ENCODE data around the gene FCGR3A. TPM values are rescaled to one million over a fixed set of nuclear protein-coding genes. Genes with fewer than 3 reads are reported as not detected.
"Not testable (repeated sequence)": the region's sequence is repeated elsewhere in the genome, so short reads cannot be mapped to it uniquely, and the experiment has no call there.

The FCGR3A gene
- 10 to 100 TPM in 2 of 4 donors, 1 to 10 TPM in 2; 3.7 to 23.5 (median 10.8) TPM for total RNA-seq

GRCh38 chr1:161549652-161550051 lies at the start of gene FCGR3A:
Gene FCGR3A (minus strand): TSS chr1:161549818. CDS start chr1:161549736, 82 bp downstream.
- no peaks in the 10 kb centered on the region for H3K36me3 ChIP-seq
- H3K4me1 ChIP-seq, result no peaks in the 10 kb centered on the region
- H3K27me3 ChIP-seq, result peaks cover 5% of the 10 kb centered on the region
- no CpG with 5 or more reads among the region's 2 CpGs for WGBS, 2 donors (ENCODE audit: low coverage in 1 of 2)
- no peaks in the 10 kb centered on the region for H3K9me3 ChIP-seq
- peak within 1 kb of the TSS in 1 of 4 donors; percentile 4 for H3K27ac ChIP-seq
- ATAC-seq, result no peak
- no peak within 1 kb of the TSS for H3K4me3 ChIP-seq
- TF ChIP-seq CTCF (IDR thresholded peaks at IDR 0.05), result no peak
- TF ChIP-seq POLR2A (IDR thresholded peaks at IDR 0.05), result no peak
- no peak for TF ChIP-seq EP300 (IDR thresholded peaks at IDR 0.05)
- TF ChIP-seq POLR2AphosphoS5 (IDR thresholded peaks at IDR 0.05), result no peak

- H3K4me1 ChIP-seq, result peaks cover 0 to 14% (median 0%) of the 10 kb centered on the region in 3 donors
- not testable (repeated sequence) for H3K36me3 ChIP-seq, H3K27ac ChIP-seq, H3K4me3 ChIP-seq, ATAC-seq, H3K9me3 ChIP-seq, H3K27me3 ChIP-seq
- WGBS, 2 donors (ENCODE audit: low coverage in 1 of 2), result 71 to 93% methylated on average over 1 to 2 of the region's 3 CpGs
Measured at GRCh38 chr1:161597077-161597476, 47.5 kb upstream of the FCGR3A start.

GRCh38 chr1:161595583-161595982 lies 46.0 kb upstream of the FCGR3A start:
- Histone ChIP-seq H3K27ac (peak overlapping the region in 1 of 4 donors; percentile 66), H3K4me1 (peaks cover 0 to 14% (median 0%) of the 10 kb centered on the region in 3 donors)
- H3K36me3 ChIP-seq, H3K4me3 ChIP-seq, H3K9me3 ChIP-seq, H3K27me3 ChIP-seq, ATAC-seq: not testable (repeated sequence)
- WGBS, 2 donors (ENCODE audit: low coverage in 1 of 2), result 29% methylated on average over 1 of the region's 2 CpGs; no CpG with 5 or more reads in 1 of the 2 donors

GRCh38 chr1:161595173-161595572 lies 45.6 kb upstream of the FCGR3A start:
- not testable (repeated sequence) for H3K9me3 ChIP-seq, H3K36me3 ChIP-seq, H3K4me3 ChIP-seq, ATAC-seq, H3K27me3 ChIP-seq
- no CpG with 5 or more reads among the region's 2 CpGs for WGBS, 2 donors (ENCODE audit: low coverage in 1 of 2)
- Histone ChIP-seq H3K4me1 (peaks cover 0 to 14% (median 0%) of the 10 kb centered on the region in 3 donors), H3K27ac (peak overlapping the region in 2 of 4 donors; percentile 50 to 66)

GRCh38 chr1:161594269-161594984 lies 44.8 kb upstream of the FCGR3A start:
- peaks cover 0 to 14% (median 0%) of the 10 kb centered on the region in 3 donors for H3K4me1 ChIP-seq
- H3K27me3 ChIP-seq, H3K36me3 ChIP-seq, H3K9me3 ChIP-seq, H3K4me3 ChIP-seq, ATAC-seq: not testable (repeated sequence)
- peak overlapping the region in 1 of 4 donors; percentile 6 for H3K27ac ChIP-seq
- WGBS, 2 donors (ENCODE audit: low coverage in 1 of 2), result 29% methylated on average over 1 of the region's 4 CpGs; no CpG with 5 or more reads in 1 of the 2 donors

GRCh38 chr1:161593092-161593755 lies 43.6 kb upstream of the FCGR3A start:
- H3K4me1 ChIP-seq, result peaks cover 0 to 14% (median 0%) of the 10 kb centered on the region in 3 donors
- not testable (repeated sequence) for H3K27ac ChIP-seq, H3K9me3 ChIP-seq, H3K4me3 ChIP-seq, H3K36me3 ChIP-seq, H3K27me3 ChIP-seq
- ATAC-seq, result peak; percentile 51
- 67 to 80% methylated on average over 1 to 2 of the region's 11 CpGs for WGBS, 2 donors (ENCODE audit: low coverage in 1 of 2)

GRCh38 chr1:161592586-161592985 lies 43.0 kb upstream of the FCGR3A start:
- ATAC-seq, H3K27ac ChIP-seq, H3K36me3 ChIP-seq, H3K27me3 ChIP-seq, H3K4me3 ChIP-seq, H3K9me3 ChIP-seq: not testable (repeated sequence)
- H3K4me1 ChIP-seq, result peaks cover 0 to 14% (median 0%) of the 10 kb centered on the region in 3 donors
- no CpG with 5 or more reads among the region's 3 CpGs for WGBS, 2 donors (ENCODE audit: low coverage in 1 of 2)

- not testable (repeated sequence) for H3K9me3 ChIP-seq, ATAC-seq, H3K27ac ChIP-seq, H3K4me1 ChIP-seq, H3K4me3 ChIP-seq, H3K36me3 ChIP-seq, H3K27me3 ChIP-seq
- WGBS, 2 donors (ENCODE audit: low coverage in 1 of 2), result no CpG with 5 or more reads among the region's 6 CpGs
Measured at GRCh38 chr1:161589920-161590319, 40.3 kb upstream of the FCGR3A start.

- H3K4me3 ChIP-seq, H3K36me3 ChIP-seq, ATAC-seq, H3K9me3 ChIP-seq, H3K27ac ChIP-seq, H3K4me1 ChIP-seq, H3K27me3 ChIP-seq: not testable (repeated sequence)
- 40% methylated on average over 1 of the region's 8 CpGs; no CpG with 5 or more reads in 1 of the 2 donors for WGBS, 2 donors (ENCODE audit: low coverage in 1 of 2)
Measured at GRCh38 chr1:161589365-161589764, 39.7 kb upstream of the FCGR3A start.

- not testable (repeated sequence) for H3K36me3 ChIP-seq, H3K4me1 ChIP-seq, H3K27ac ChIP-seq, H3K4me3 ChIP-seq, H3K27me3 ChIP-seq, ATAC-seq, H3K9me3 ChIP-seq
- WGBS, 2 donors (ENCODE audit: low coverage in 1 of 2), result no CpG with 5 or more reads among the region's 6 CpGs
Measured at GRCh38 chr1:161588596-161588995, 39.0 kb upstream of the FCGR3A start.

GRCh38 chr1:161582882-161583281 lies 33.3 kb upstream of the FCGR3A start:
- not testable (repeated sequence) for H3K4me1 ChIP-seq, H3K36me3 ChIP-seq, ATAC-seq, H3K4me3 ChIP-seq, H3K27ac ChIP-seq, H3K27me3 ChIP-seq, H3K9me3 ChIP-seq
- WGBS, 2 donors (ENCODE audit: low coverage in 1 of 2), result no CpG with 5 or more reads among the region's 4 CpGs

Measured in gastroesophageal sphincter (tissue), 4 donors.